IMR-90 (cell line): Measurements from ENCODE around the gene TENM3. TPM values are rescaled to one million over a fixed set of nuclear protein-coding genes. Genes with fewer than 3 reads are reported as not detected.

Experiments used
- ATAC-seq: fragments of 200-7000 bp; cut with Tn5 transposase; 2 replicates; pipeline ENCODE4 v1.9.1; 2020; ENCODE audit warnings: low read depth, mild to moderate bottlenecking, moderate library complexity
- BruUV-seq: library from RNA; stranded (reverse); fragments of 400-500 nt; replicated peaks from 2 replicates; lab custom pipeline; 2021; lab: Mats Ljungman, UMichigan
- CTCF ChIA-PET: fragments of 300-600 bp; formaldehyde crosslinking; extraction: SDS; loops from one replicate; lab custom pipeline; 2021; ENCODE audit warnings: antibody characterized with exemption; lab: Yijun Ruan, JAX
- POLR2A ChIA-PET: fragments of 300-600 bp; sonication (Branson Sonifier 250); formaldehyde crosslinking; loops from one replicate; lab custom pipeline; 2022; ENCODE audit warnings: antibody characterized with exemption; ENCODE audit not compliant: unreplicated experiment; lab: Charles Lee
- DNase-seq: peaks from one replicate; pipeline ENCODE4 v3.0.0; 2013
- H2AFZ ChIP-seq: replicated peaks from 2 replicates; pipeline ENCODE3; 2013; ENCODE audit warnings: low read length, mild to moderate bottlenecking; ENCODE audit not compliant: poor library complexity
- H2AK5ac ChIP-seq: 2 replicates; pipeline ENCODE4 v1.6.1; 2013; ENCODE audit warnings: low read depth, low read length, inconsistent platforms
- H2AK9ac ChIP-seq: replicated peaks from 2 replicates; pipeline ENCODE3; 2013; ENCODE audit warnings: mild to moderate bottlenecking, low read depth, low read length, moderate library complexity; ENCODE audit not compliant: poor library complexity
- H2BK120ac ChIP-seq: 2 replicates; pipeline ENCODE4 v1.6.1; 2013; ENCODE audit warnings: low read depth, low read length, inconsistent platforms
- H2BK15ac ChIP-seq: 3 replicates; pipeline ENCODE4 v1.6.1; 2013; ENCODE audit warnings: low read depth, low read length, inconsistent platforms
- H2BK20ac ChIP-seq: 2 replicates; pipeline ENCODE4 v1.6.1; 2013; ENCODE audit warnings: low read depth, mild to moderate bottlenecking, inconsistent platforms, low read length, moderate library complexity
- H2BK5ac ChIP-seq: 2 replicates; pipeline ENCODE4 v1.6.1; 2013; ENCODE audit warnings: mild to moderate bottlenecking, low read depth, low read length, inconsistent platforms; ENCODE audit not compliant: poor library complexity, severe bottlenecking
- H3K14ac ChIP-seq: replicated peaks from 2 replicates; pipeline ENCODE4 v1.6.1; 2013; ENCODE audit warnings: low read depth, low read length, inconsistent platforms
- H3K18ac ChIP-seq: 2 replicates; pipeline ENCODE4 v1.6.1; 2013; ENCODE audit warnings: low read depth, low read length, control low read depth
- H3K23ac ChIP-seq: 2 replicates; pipeline ENCODE4 v1.6.1; 2013; ENCODE audit warnings: low read depth, low read length, inconsistent platforms
- H3K27ac ChIP-seq: 2 replicates; pipeline ENCODE4 v1.5.1; 2013; ENCODE audit warnings: mild to moderate bottlenecking, control low read depth, low read length; ENCODE audit not compliant: insufficient read depth
- H3K27me3 ChIP-seq: 2 replicates; pipeline ENCODE4 v1.6.1; 2013; ENCODE audit warnings: low read length; ENCODE audit not compliant: control insufficient read depth, insufficient read depth
- H3K36me3 ChIP-seq: 2 replicates; pipeline ENCODE4 v1.6.1; 2013; ENCODE audit warnings: low read length, mixed read lengths; ENCODE audit not compliant: control insufficient read depth, insufficient read depth
- H3K4ac ChIP-seq: 2 replicates; pipeline ENCODE4 v1.6.1; 2013; ENCODE audit warnings: low read depth, low read length, inconsistent platforms
- H3K4me1 ChIP-seq: 2 replicates; pipeline ENCODE4 v1.6.1; 2013; ENCODE audit warnings: low read length, mixed read lengths; ENCODE audit not compliant: control insufficient read depth, insufficient read depth
- H3K4me2 ChIP-seq: 2 replicates; pipeline ENCODE4 v1.6.1; 2013; ENCODE audit warnings: low read depth, mild to moderate bottlenecking, control low read depth, low read length, moderate library complexity
- H3K4me3 ChIP-seq: 2 replicates; pipeline ENCODE4 v1.5.1; 2013; ENCODE audit warnings: low read depth, mild to moderate bottlenecking, control low read depth, low read length, moderate library complexity; ENCODE audit not compliant: insufficient read depth
- H3K56ac ChIP-seq: 2 replicates; pipeline ENCODE4 v1.6.1; 2013; ENCODE audit warnings: low read length, inconsistent platforms; ENCODE audit not compliant: insufficient read depth; ENCODE audit errors: extremely low read depth
- H3K79me1 ChIP-seq, 2 experiments: 2 replicates each; pipeline ENCODE4 v1.6.1; 2013; ENCODE audit warnings: low read length in 2 of 2, inconsistent platforms in 1 of 2, low read depth in 1 of 2
- H3K9ac ChIP-seq: 2 replicates; pipeline ENCODE4 v1.6.1; 2013; ENCODE audit warnings: low read depth, low read length, control low read depth
- H3K9me1 ChIP-seq: 2 replicates; pipeline ENCODE4 v1.6.1; 2013; ENCODE audit warnings: low read length, inconsistent platforms; ENCODE audit not compliant: insufficient read depth
- H3K9me3 ChIP-seq: 2 replicates; pipeline ENCODE4 v1.6.1; 2013; ENCODE audit warnings: low read length; ENCODE audit not compliant: control insufficient read depth, insufficient read depth
- H4K20me1 ChIP-seq: 2 replicates; pipeline ENCODE4 v1.6.1; 2013; ENCODE audit warnings: low read length, inconsistent platforms; ENCODE audit not compliant: insufficient read depth
- H4K5ac ChIP-seq: 2 replicates; pipeline ENCODE4 v1.6.1; 2013; ENCODE audit warnings: mild to moderate bottlenecking, low read depth, low read length, control low read depth
- H4K8ac ChIP-seq, 2 experiments: 2 replicates each; pipeline ENCODE4 v1.6.1; 2013; ENCODE audit warnings: low read depth in 2 of 2, low read length in 2 of 2, control low read depth in 1 of 2, inconsistent platforms in 1 of 2
- H4K91ac ChIP-seq: 2 replicates; pipeline ENCODE4 v1.6.1; 2013; ENCODE audit warnings: low read depth, low read length, inconsistent platforms; ENCODE audit not compliant: insufficient read depth
- BHLHE40 ChIP-seq: fragments of 150-350 bp; IDR thresholded peaks from 2 replicates; pipeline ENCODE4 v1.6.1; 2016; ENCODE audit warnings: mild to moderate bottlenecking, low read depth, low read length
- CEBPB ChIP-seq: IDR thresholded peaks from 2 replicates; pipeline ENCODE4 v1.6.1; 2012; ENCODE audit warnings: low read depth, low read length, improper control_type of control experiment
- CHD1 ChIP-seq: IDR thresholded peaks from 2 replicates; pipeline ENCODE4 v1.6.1; 2012; ENCODE audit warnings: low read depth, low read length, improper control_type of control experiment
- CTCF ChIP-seq: conservative IDR thresholded peaks from 2 replicates; pipeline ENCODE4 v1.5.1; 2012; ENCODE audit warnings: mild to moderate bottlenecking, low read depth, low read length, improper control_type of control experiment
- FOS ChIP-seq: fragments of 150-350 bp; IDR thresholded peaks from 2 replicates; pipeline ENCODE4 v1.6.1; 2016; ENCODE audit warnings: low read depth, low read length
- MAFK ChIP-seq: IDR thresholded peaks from 2 replicates; pipeline ENCODE4 v1.6.1; 2012; ENCODE audit warnings: low read depth, low read length, improper control_type of control experiment
- MAZ ChIP-seq: IDR thresholded peaks from 2 replicates; pipeline ENCODE4 v1.6.1; 2012; ENCODE audit warnings: low read depth, mild to moderate bottlenecking, low read length, improper control_type of control experiment, moderate library complexity, borderline replicate concordance
- MXI1 ChIP-seq: IDR thresholded peaks from 2 replicates; pipeline ENCODE4 v1.6.1; 2012; ENCODE audit warnings: low read depth, mild to moderate bottlenecking, low read length, moderate library complexity, borderline replicate concordance
- NFE2L2 ChIP-seq: fragments of 150-350 bp; IDR thresholded peaks from 2 replicates; pipeline ENCODE4 v1.6.1; 2016; ENCODE audit warnings: low read depth, mild to moderate bottlenecking, low read length
- POLR2A ChIP-seq: IDR thresholded peaks from 2 replicates; pipeline ENCODE4 v1.6.1; 2012; ENCODE audit warnings: mild to moderate bottlenecking, low read depth, low read length
- RAD21 ChIP-seq: IDR thresholded peaks from 2 replicates; pipeline ENCODE4 v1.6.1; 2012; ENCODE audit warnings: low read length, improper control_type of control experiment
- RCOR1 ChIP-seq: IDR thresholded peaks from 2 replicates; pipeline ENCODE4 v1.6.1; 2012; ENCODE audit warnings: mild to moderate bottlenecking, low read length, improper control_type of control experiment; ENCODE audit not compliant: insufficient replicate concordance
- SMC3 ChIP-seq: fragments of 150-350 bp; IDR thresholded peaks from 2 replicates; pipeline ENCODE4 v1.6.1; 2016; ENCODE audit warnings: low read depth, mild to moderate bottlenecking, antibody characterized with exemption, low read length, moderate library complexity
- dilution Hi-C: fragments of 300-500 bp; cut with HindIII; formaldehyde crosslinking; loops from one replicate; pipeline ENCODE4 v1.14.3; 2018; ENCODE audit warnings: low sequenced_read_pairs; ENCODE audit not compliant: unreplicated experiment
- in situ Hi-C: fragments of 300-500 bp; cut with MboI; formaldehyde crosslinking; loops from 3 replicates; pipeline ENCODE4 v1.14.3; 2019; ENCODE audit warnings: low sequenced_read_pairs, inconsistent platforms, mixed read lengths
- intact Hi-C: fragments of 100-400 bp; cut with micrococcal nuclease; formaldehyde crosslinking; loops from 2 replicates; pipeline ENCODE4 v1.10.0; 2022
- polyA plus RNA-seq, 3 experiments: library from polyadenylated mRNA; depleted of rRNA; stranded (reverse); fragments of >200 nt; gene quantifications; 2 replicates each; pipeline ENCODE4 v1.2.3, GENCODE V29; 2012; ENCODE audit warnings: low replicate concordance in 1 of 3
- total RNA-seq: library from RNA; depleted of rRNA; stranded (reverse); fragments of >200 nt; gene quantifications from 2 replicates; pipeline ENCODE4 v1.2.3, GENCODE V29; 2012
- TF ChIP-seq, protein P1 (sequence below): fragments of 150-350 bp; IDR thresholded peaks from 2 replicates; pipeline ENCODE4 v1.6.1; 2017; ENCODE audit warnings: mild to moderate bottlenecking, antibody characterized with exemption, low read length, low read depth
- TF ChIP-seq, protein P2 (sequence below): fragments of 150-350 bp; IDR thresholded peaks from 2 replicates; pipeline ENCODE4 v1.6.1; 2016; ENCODE audit warnings: low read depth, mild to moderate bottlenecking, low read length, moderate library complexity, borderline replicate concordance

TENM3 gene
- total and polyA plus RNA-seq, 2 of the 4 experiments (the other 2 are of a cell fraction), result 29.9 to 173 TPM

DNA sequence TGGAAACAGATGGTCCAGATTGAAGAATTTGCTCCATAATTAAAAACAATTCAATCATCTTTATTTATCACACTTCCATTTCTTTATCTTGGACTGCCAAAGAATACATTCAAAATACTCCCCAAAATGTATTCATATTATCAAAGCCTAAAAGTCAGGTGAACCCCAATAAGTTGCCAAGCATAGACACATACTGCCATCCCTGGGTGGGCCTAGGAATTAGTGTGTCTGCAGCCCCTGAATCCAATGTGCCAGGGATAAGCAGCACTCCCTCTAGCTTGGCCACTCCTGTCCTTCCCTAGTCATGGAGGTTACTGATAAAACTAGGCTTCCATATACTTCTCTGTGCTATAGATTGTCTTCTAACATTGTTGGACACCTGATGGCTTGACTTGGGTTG lies 199.9 kb downstream of the TENM3 start:
- CTCF ChIA-PET, result no interaction called here
- no TSS peak for BruUV-seq
- no peak for ATAC-seq

More for the DNA sequence above, 199.9 kb downstream of the TENM3 start:
- in situ Hi-C loops, result no loop called here
- dilution Hi-C loops, result no loop called here
- no peak overlapping the region for H3K14ac ChIP-seq
- H3K4me2 ChIP-seq, result no peak overlapping the region
- no peak for TF ChIP-seq CEBPB
- TF ChIP-seq NFE2L2, result no peak
- no peak for TF ChIP-seq POLR2A
- TF ChIP-seq RCOR1, result no peak
- no peak for TF ChIP-seq RAD21
- no peak for TF ChIP-seq MXI1
- TF ChIP-seq MAZ, result no peak
- TF ChIP-seq CTCF, result no peak
- TF ChIP-seq, protein P1, sequence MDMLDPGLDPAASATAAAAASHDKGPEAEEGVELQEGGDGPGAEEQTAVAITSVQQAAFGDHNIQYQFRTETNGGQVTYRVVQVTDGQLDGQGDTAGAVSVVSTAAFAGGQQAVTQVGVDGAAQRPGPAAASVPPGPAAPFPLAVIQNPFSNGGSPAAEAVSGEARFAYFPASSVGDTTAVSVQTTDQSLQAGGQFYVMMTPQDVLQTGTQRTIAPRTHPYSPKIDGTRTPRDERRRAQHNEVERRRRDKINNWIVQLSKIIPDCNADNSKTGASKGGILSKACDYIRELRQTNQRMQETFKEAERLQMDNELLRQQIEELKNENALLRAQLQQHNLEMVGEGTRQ, result no peak
- TF ChIP-seq BHLHE40, result no peak
- TF ChIP-seq, protein P2, sequence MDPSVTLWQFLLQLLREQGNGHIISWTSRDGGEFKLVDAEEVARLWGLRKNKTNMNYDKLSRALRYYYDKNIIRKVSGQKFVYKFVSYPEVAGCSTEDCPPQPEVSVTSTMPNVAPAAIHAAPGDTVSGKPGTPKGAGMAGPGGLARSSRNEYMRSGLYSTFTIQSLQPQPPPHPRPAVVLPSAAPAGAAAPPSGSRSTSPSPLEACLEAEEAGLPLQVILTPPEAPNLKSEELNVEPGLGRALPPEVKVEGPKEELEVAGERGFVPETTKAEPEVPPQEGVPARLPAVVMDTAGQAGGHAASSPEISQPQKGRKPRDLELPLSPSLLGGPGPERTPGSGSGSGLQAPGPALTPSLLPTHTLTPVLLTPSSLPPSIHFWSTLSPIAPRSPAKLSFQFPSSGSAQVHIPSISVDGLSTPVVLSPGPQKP, result no peak
- TF ChIP-seq MAFK, result no peak
- no peak for TF ChIP-seq FOS
- TF ChIP-seq SMC3, result no peak
- TF ChIP-seq CHD1, result no peak
- no peak overlapping the region for H3K23ac ChIP-seq
- POLR2A ChIA-PET, result no interaction called here
- no peak overlapping the region for H4K5ac ChIP-seq
- H3K56ac ChIP-seq, result no peak overlapping the region
- DNase-seq, result no peak
- H2BK15ac ChIP-seq, result no peak overlapping the region
- H3K79me1 ChIP-seq, result no peaks in the 10 kb centered on the region; a peak in 1 of 4 replicates
- H2AK9ac ChIP-seq, result no peak overlapping the region
- intact Hi-C loops, result loop anchor here (10.0 kb wide), 1 partner anchor 878 kb away; no protein-coding TSS in a partner anchor
- no peak overlapping the region for H4K8ac ChIP-seq
- no peaks in the 10 kb centered on the region for H3K27me3 ChIP-seq
- H4K20me1 ChIP-seq, result no peaks in the 10 kb centered on the region
- H2BK5ac ChIP-seq, result no peak overlapping the region
- no peak overlapping the region for H3K4ac ChIP-seq
- H3K36me3 ChIP-seq, result no peaks in the 10 kb centered on the region
- H3K4me3 ChIP-seq, result no peak overlapping the region
- 0 out of 2 replicates have a peak, but pooled peaks cover 3% of the 10 kb centered on the region for H3K9me1 ChIP-seq
- no peak overlapping the region for H2AK5ac ChIP-seq
- H3K18ac ChIP-seq, result no peak overlapping the region
- no peak overlapping the region for H3K27ac ChIP-seq
- no peak overlapping the region for H2AFZ ChIP-seq
- H2BK120ac ChIP-seq, result no peak overlapping the region
- H3K9ac ChIP-seq, result no peak overlapping the region
- no peaks in the 10 kb centered on the region for H3K9me3 ChIP-seq
- H2BK20ac ChIP-seq, result no peak overlapping the region
- H4K91ac ChIP-seq, result no peak overlapping the region
- no peaks in the 10 kb centered on the region for H3K4me1 ChIP-seq
